CD4-positive, alpha-beta T cell treated with Interleukin-10 for 1 hour (primary cell): ENCODE results near the gene AFF3.

Source experiments
- DNase-seq: peaks from one replicate; pipeline ENCODE4 v3.0.0-alpha.2; 2020

AFF3 gene

DNA sequence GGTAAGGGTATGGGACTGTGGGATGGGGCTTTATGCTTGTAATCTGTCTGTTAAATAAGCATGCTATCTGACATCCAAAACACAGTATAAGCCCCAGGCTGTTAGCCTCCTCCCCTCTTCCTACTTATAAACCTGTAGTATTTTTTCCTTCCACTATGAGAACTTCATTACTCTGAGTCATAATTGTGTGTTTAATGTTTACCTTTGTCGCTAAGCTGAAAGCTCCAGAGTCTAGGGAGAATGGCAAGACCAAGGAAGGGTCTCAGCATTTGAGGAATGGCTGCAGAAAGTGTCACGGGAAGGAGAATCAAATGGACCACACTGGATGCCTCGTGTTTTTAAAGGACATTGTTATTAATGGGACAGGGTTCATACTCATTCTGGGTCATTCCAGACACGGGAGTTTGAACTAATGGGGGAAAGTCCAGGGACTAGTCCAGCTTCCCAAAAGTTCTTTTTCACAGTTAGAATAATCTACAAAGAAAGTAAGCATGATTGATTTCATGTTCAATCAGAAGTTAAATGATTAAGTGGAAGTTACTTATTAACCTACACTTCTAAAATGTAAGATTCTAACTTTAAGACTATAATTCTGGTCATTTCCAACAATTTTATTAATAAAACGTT, 292.2 kb downstream of the AFF3 start:
- no peak for DNase-seq

GRCh38 chr2:99846462-99847107, 295.8 kb downstream of the AFF3 start:
- DNase-seq: no peak

GRCh38 chr2:99845296-99845695, 297.1 kb downstream of the AFF3 start:
- DNase-seq: no peak

DNA sequence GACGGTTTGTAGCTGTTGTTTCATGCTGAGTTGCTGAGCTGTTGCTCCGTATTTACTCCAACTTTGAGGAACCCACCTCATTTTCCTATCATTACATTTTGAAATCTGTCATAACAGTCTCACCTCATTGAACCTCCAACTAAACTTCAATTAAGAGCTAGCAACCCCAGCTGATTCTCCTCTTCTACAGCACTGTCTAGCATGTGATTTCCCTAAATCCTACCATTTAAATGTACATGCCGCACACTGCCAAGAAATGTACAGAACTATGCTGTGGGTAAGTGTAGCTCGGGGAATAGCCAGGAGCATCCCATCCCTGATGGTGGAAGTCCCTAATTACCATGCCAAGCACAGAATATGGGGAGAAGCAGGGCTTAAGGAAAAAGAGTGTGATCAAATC, 299.9 kb downstream of the AFF3 start:
- no peak for DNase-seq

DNA sequence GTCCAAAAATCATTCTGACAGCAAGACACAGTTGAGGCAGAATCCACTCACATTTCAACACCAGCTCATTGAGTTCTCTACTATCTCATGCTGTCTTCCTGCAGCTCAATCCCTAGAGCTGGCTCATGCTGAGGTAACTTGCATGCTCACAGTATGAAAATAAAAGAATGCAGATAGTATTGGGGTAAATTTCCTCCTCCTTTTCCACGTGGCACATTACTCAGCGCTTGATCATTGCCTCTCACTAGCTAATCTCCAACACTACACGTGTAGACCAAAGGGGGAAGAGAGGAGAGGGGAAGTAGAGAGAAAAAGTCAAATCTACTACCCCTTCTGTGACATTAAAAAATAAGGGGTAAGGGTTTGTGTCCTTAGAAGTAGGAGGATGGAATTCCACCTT, 300.6 kb downstream of the AFF3 start:
- no peak for DNase-seq

- DNase-seq: no peak
These were observed 301.6 kb downstream of the AFF3 start for GRCh38 chr2:99840831-99841230.

DNA sequence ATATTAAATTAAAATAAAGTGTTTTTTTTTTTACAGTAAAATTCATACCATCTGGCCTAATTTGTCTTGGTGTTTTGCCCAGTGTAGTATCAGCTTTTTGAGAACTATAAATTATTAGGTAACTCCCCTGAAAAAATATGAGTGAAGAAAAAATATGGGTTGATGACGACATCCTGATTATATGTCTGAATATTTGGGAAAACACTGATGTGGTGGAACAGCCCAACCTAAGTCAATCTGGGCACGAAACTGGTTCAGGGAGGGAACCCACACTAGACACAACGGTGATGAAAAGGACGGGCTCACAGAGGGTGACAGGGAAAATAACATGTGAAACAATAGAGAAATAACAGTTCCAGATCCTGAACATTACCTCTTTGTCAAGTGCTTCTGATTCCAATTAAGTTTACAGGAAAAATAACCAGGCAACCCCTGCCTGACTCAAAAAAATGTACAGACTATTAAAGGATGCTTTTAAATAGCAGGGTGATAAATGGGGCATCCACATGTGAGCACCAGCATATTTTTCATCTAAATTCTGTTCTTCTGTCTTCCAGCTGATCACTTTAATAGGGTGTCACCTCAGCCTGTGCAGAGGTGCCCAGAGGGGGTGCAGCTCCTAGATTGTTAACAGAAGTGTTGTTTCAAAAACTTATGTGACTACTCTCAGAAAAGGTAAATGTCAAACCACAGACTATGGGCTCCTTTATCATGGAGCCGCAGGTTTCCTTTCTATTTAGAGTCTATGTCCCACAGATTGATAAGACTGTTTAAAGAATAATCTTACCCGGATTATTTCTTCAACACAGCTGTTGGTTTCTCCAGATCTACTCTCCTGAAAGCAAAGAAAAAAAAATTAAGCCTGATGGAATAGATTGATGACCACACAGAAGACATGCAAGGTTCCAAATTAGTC, 305.4 kb downstream of the AFF3 start:
- DNase-seq: no peak

DNA sequence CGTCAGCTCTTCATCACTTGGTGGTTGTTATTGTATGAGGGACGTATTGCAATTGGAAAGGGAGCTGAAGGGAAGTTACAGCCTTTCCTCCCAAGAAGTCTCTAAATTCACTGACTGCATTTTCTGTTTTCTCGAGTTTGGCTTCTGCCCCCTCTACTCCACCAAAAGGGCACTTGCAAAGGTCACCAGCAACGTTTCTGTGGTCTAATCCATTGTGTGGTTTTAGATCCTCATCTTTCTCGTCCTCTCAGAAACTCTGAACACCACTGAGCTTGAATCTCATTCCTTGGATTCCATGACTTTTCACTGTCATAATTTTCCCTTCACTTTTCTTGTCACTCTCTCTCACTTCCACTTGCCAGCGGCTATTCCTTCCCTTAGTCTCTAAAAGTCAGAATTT, 308.0 kb downstream of the AFF3 start:
- no peak for DNase-seq

DNA sequence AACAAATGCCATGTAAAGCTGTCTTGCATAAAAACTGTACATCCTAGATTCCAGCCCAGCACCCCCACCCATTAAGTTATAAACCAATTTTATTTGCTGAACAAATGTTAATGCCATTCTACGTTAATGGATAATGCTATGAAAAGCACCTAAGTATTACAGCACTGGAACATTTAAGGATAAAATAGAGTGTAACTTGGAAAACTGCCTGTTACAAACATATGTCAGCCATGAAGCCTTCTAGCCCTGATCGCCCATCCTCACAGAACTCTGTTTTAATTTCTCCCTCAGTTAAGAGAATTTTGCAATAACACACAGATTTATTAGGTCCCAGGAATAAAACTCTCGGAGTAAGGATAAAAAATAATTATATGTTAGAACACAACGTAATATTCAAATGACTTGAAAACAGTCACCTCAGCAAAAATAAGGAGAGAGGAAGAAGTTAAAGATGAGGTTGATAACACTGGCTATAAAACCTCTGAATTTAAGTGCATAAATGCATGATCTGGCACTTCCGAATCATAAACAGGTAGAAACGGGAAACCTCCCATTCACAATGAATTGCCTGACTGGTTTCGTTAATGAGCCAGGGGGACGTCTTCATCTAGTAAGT, 308.7 kb downstream of the AFF3 start:
- DNase-seq: no peak

- no peak for DNase-seq
These were observed 309.5 kb downstream of the AFF3 start for GRCh38 chr2:99832926-99833325.

GRCh38 chr2:99831772-99832171, 310.6 kb downstream of the AFF3 start:
- no peak for DNase-seq

DNA sequence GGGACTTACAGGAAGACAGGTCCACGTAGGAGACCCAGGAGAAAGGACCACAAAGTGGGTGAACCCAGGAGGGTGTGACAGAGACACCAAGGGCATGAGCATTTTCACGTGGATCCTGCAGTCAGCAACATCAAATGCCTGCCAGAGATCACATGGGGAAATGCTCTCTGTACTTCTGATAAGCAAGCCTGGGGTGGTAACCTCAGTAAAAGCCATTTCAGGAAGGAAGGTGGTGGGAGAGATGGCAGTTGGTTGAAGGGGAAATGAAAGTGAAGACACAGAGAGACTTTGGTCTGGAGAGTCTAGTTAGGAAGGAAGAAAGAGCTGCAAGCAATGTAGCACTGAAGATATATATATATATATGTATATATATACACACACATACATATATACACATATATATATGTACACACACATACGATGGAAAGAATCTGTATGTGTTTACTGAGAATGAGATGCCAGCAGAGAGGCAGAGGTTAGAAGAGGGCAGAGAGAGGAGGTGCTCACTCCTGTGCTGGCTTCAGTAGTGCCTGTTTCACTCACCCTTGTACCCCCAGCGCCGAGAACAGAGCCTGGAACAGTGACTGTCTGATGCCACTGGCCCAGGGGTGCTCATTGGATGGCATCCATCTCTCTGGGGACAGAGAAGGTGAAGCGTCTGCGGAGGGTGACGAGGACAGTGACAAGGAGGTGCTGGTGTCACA, 314.9 kb downstream of the AFF3 start:
- DNase-seq: peak; percentile 5

- no peak for DNase-seq
These were observed 316.8 kb downstream of the AFF3 start for GRCh38 chr2:99825630-99826029.

- DNase-seq: no peak
These were observed 317.6 kb downstream of the AFF3 start for GRCh38 chr2:99824758-99825157.

DNA sequence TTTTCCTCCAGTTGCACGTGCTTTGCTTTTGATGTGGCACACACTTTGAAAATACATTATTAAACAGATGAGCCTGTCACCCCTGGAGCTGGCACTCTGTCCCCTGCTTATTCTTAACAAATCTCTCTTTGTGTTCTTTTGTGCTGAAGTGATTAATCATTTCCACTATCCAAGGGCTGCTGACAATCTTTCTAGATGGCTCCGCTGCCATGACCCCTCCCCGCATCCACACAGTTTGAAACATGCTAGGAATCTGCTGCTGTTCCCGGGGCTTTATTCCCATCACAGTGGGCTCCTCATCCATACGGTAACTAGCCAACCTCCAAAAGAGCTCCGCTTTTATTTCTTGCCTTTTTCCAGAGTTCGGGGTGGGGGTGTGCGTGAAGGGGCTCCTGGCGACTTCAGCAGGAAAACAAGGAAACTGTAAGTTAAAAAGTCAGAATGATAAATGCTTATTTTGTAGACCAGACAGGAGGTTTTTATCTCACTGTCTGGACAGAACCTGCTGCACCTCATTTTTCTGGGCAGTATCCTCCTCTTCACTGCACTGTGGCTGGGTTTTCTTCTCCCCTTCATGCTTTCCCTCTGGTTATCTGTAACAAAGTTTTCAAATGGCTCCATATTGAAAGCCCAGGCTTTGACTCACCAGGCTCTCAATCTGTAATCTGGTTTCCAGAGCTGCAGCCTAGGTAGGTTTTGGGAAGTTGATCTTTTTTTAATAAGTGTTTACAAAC, 319.7 kb downstream of the AFF3 start:
- DNase-seq: no peak

GRCh38 chr2:99821984-99822383, 320.4 kb downstream of the AFF3 start:
- no peak for DNase-seq

DNA sequence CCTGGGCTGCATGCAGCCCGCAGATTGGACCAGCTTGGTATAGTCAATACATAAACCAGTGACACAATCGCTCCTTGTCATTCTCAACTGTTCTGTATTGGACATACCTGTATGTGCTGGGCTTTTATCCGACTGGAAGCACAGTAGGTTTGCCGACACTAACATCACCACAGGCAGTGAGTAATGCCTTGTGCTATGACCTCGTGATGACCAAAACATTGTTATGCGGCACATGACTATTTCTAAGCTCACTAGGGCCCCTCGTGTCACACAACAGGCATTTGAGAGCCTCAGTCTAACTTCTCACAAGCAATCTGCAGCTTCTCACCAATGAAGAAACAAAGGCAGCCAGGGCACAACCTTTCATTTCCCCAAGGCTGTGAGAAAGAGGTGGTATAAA, 320.8 kb downstream of the AFF3 start:
- no peak for DNase-seq

DNA sequence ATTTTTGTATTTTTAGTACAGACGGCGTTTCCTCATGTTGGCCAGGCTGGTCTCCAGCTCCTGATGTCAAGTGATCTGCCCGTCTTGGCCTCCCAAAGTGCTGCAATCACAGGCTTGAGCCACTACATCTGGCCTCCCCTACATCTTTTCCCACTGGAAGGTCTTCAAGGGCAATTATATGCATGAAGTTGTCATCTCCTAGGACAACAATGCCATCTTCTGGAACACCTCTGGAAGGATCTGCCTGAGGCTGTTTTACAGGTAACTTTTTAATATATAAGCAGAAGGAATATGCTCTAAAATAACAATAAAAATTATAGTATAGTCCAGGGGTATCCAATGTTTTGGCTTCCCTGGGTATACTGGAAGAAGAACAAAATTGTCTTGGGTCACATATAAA, 321.4 kb downstream of the AFF3 start:
- DNase-seq: no peak

GRCh38 chr2:99819766-99820165, 322.6 kb downstream of the AFF3 start:
- no peak for DNase-seq

DNA sequence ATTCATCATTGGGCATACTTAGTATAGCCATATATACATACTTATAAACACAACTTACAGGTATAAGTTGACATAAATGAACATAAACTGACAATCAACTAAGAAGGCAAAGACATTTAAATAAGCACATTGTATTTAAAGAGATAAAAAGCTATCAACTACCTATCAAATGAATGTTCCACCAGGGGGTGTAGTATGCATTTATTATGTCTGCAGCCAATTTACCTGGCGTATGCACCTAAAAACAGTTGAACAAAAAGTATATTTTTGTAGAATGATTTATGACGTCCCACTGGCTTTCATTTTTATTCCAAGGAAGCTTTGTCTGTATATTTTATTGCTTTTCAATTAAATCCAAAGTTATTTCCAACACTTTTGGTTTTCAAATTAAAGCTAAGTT, 323.5 kb downstream of the AFF3 start:
- DNase-seq: no peak

- DNase-seq: no peak
These were observed 325.5 kb downstream of the AFF3 start for GRCh38 chr2:99816908-99817307.

- DNase-seq: no peak
These were observed 330.0 kb downstream of the AFF3 start for GRCh38 chr2:99812426-99812825.
